Activated effector memory CD4-positive, alpha-beta T cell treated with Interleukin-2 at 50 U/mL for 16 hours (primary cell): ENCODE measurements around the gene PCDHGA1.

Experiments
- DNase-seq: peaks from one replicate; pipeline ENCODE4 v3.0.0-alpha.2; 2020

Gene PCDHGA1

DNA sequence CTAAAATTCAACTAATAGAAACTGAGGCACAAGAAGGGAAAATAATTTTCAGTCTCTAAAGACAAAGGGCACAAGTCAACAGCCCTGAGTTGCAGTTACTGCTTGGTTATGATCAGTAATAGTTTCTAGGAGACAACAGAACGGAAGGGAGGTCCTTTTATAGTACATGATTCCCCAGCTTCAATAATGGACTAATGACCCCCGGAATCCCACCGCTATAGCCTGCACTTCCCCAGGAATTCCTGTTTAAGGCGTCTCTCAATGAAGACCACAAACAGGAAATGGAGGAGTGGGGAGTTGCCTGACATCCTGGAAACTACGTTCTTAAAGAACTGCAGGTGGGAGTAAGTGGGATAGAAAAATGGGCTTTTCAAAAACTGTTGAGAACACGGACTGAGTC is 227.8 kb downstream of the PCDHGA1 start:
- DNase-seq, result no peak

DNA sequence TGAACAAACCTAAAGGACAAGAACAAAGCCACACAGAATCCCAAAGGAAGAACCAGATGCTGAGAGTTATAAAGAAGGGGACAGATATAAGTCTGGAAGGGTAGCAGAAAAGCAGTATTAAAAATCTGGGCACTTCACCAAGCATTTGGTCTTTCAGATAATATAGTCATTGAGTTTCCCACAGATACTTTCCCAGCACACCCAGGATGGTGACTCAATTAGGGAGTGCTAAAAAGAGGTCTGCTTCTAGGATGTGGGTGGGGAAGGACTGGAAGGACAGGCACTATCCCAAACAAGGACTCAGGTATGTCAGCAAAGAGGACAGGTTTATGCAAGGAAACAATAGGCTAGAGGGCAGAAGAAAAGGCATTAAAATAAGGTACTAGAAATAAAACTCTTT is 229.1 kb downstream of the PCDHGA1 start:
- no peak for DNase-seq

GRCh38 chr5:141560151-141560550 is 229.8 kb downstream of the PCDHGA1 start:
- no peak for DNase-seq

DNA sequence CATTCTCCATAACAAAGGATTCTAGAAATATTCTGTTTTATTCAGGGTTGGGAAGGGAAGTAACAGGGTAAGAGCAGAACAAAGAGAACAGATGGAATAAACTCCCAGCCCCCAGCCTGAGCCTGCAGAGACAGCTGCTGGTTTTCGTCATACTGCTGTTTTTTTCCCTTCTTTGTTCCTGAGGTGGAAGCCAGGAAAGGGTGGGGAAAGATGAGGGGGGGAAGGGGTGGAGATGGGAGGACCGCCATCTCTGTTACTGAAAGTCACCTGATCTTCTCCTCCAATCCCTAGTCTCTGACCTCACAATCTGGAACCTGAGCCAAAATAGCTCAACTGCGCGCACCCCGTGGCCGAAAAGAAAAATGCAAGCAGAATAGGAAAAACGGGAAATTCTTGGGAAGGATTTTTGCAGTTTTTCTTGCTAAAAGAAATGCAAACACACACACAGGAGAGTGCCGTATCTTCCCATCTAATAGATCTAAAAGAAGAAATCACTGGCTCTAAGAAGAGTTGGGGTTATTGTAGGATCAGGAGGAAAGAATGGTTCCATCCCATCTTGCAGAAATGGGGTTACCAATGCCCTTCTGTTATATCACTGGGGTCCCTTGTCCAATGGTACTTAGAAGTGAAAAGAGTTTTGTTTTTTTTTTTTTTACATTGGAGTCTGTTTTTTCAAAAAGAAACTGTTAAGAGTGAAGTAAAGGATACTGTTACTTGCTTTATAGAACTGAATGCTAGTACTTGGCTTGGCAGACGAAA is 230.6 kb downstream of the PCDHGA1 start:
- DNase-seq, result no peak
